ENCODE measurements around the gene CNIH4.

DNA sequence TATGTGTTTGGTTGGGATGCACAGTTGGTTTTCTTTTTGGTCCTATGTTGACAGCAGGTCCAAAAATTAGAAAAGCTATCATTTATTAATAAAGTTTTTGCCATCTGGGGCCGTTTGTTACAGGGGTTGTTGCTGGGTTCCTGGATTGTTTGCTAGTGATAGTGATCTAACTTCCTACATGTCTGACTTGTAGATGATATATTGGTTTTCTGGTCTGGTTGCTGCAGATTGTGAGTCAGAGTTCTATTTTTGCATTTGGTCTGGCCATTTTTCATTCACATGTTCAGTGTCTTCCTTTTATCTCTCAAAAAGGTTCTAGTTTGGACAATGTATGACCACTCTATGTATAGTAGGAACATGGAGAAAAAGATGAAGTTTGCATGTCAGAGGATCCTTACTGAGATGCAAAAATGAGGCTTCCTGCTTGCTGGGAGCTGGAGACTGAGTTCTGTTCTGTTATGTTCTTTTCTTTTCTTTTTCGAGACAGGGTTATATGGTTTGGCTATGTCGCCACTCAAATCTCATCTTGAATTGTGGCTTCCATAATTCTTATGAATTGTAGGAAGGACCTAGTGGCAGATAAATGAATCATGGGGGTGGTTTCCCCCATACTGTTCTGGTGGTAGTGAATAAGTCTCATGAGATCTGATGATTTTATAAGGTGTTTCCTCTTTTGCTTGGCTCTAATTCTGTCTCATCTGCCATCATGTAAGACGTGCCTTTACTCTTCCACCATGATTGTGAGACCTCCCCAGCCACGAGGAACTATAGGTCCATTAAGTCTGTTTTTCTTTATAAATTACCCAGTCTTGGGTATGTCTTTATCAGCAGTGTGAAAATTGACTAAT lies 22.5 kb upstream of the CNIH4 start:
- TF ChIP-seq, protein P1, sequence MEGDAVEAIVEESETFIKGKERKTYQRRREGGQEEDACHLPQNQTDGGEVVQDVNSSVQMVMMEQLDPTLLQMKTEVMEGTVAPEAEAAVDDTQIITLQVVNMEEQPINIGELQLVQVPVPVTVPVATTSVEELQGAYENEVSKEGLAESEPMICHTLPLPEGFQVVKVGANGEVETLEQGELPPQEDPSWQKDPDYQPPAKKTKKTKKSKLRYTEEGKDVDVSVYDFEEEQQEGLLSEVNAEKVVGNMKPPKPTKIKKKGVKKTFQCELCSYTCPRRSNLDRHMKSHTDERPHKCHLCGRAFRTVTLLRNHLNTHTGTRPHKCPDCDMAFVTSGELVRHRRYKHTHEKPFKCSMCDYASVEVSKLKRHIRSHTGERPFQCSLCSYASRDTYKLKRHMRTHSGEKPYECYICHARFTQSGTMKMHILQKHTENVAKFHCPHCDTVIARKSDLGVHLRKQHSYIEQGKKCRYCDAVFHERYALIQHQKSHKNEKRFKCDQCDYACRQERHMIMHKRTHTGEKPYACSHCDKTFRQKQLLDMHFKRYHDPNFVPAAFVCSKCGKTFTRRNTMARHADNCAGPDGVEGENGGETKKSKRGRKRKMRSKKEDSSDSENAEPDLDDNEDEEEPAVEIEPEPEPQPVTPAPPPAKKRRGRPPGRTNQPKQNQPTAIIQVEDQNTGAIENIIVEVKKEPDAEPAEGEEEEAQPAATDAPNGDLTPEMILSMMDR (IDR thresholded peaks at IDR 0.05), result no peak
- TF ChIP-seq, protein P2, sequence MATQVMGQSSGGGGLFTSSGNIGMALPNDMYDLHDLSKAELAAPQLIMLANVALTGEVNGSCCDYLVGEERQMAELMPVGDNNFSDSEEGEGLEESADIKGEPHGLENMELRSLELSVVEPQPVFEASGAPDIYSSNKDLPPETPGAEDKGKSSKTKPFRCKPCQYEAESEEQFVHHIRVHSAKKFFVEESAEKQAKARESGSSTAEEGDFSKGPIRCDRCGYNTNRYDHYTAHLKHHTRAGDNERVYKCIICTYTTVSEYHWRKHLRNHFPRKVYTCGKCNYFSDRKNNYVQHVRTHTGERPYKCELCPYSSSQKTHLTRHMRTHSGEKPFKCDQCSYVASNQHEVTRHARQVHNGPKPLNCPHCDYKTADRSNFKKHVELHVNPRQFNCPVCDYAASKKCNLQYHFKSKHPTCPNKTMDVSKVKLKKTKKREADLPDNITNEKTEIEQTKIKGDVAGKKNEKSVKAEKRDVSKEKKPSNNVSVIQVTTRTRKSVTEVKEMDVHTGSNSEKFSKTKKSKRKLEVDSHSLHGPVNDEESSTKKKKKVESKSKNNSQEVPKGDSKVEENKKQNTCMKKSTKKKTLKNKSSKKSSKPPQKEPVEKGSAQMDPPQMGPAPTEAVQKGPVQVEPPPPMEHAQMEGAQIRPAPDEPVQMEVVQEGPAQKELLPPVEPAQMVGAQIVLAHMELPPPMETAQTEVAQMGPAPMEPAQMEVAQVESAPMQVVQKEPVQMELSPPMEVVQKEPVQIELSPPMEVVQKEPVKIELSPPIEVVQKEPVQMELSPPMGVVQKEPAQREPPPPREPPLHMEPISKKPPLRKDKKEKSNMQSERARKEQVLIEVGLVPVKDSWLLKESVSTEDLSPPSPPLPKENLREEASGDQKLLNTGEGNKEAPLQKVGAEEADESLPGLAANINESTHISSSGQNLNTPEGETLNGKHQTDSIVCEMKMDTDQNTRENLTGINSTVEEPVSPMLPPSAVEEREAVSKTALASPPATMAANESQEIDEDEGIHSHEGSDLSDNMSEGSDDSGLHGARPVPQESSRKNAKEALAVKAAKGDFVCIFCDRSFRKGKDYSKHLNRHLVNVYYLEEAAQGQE (IDR thresholded peaks at IDR 0.05; ENCODE audit: insufficient read depth in 1 of 2, low read depth in 2 of 2, low read length in 1 of 2), result no peak
- no peak for TF ChIP-seq POLR2AphosphoS5 (IDR thresholded peaks at IDR 0.05; ENCODE audit: low read depth, low read length)
- no peak for TF ChIP-seq SIN3A (IDR thresholded peaks at IDR 0.05; ENCODE audit: borderline replicate concordance, insufficient read depth, low read depth, low read length)
